AG04449 (cell line): Measurements from ENCODE around the gene OSR1.

ENCODE experiments used
- CTCF ChIA-PET: fragments of 350-600 bp; formaldehyde crosslinking; extraction: SDS; loops from one replicate; lab custom pipeline; 2021; ENCODE audit warnings: antibody characterized with exemption; lab: Yijun Ruan, JAX
- POLR2A ChIA-PET: fragments of 400-600, 350-600 bp; formaldehyde crosslinking; extraction: SDS; loops from one replicate; lab custom pipeline; 2020; ENCODE audit warnings: antibody characterized with exemption, inconsistent platforms; lab: Yijun Ruan, JAX
- DNase-seq: peaks from one replicate; pipeline ENCODE4 v3.0.0-alpha.2; 2010; ENCODE audit warnings: low read depth, low spot score
- H3K4me3 ChIP-seq: 2 replicates; pipeline ENCODE4 v1.5.1; 2011; ENCODE audit warnings: low read depth, mild to moderate bottlenecking, control low read depth, low read length
- TF ChIP-seq, protein P1 (sequence below): IDR thresholded peaks from one replicate; pipeline ENCODE4 v1.5.1; 2011; ENCODE audit warnings: mild to moderate bottlenecking, moderate library complexity, low read length, control low read depth, inconsistent platforms; ENCODE audit not compliant: insufficient read depth; ENCODE audit errors: missing control alignments

The OSR1 gene

DNA sequence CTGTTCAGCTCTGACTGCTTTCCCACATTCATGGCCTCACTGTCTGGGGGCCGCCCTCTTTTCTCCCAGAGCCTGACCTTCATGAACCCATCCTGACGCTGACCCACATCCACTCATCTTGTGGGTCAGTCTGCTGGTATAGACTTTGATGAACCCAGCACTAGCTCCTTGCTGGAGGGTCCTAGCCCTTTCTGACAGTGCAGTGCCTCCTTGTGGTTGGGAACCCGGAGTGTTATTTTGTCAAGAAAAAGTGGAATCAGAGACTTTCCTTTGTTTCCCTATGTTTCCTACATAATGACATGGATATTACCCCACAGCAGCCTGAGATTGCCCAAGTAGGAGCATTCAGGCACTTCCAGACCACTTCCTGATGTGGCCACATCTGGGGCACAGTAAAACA, 19.3 kb upstream of the OSR1 start:
- TF ChIP-seq, protein P1, sequence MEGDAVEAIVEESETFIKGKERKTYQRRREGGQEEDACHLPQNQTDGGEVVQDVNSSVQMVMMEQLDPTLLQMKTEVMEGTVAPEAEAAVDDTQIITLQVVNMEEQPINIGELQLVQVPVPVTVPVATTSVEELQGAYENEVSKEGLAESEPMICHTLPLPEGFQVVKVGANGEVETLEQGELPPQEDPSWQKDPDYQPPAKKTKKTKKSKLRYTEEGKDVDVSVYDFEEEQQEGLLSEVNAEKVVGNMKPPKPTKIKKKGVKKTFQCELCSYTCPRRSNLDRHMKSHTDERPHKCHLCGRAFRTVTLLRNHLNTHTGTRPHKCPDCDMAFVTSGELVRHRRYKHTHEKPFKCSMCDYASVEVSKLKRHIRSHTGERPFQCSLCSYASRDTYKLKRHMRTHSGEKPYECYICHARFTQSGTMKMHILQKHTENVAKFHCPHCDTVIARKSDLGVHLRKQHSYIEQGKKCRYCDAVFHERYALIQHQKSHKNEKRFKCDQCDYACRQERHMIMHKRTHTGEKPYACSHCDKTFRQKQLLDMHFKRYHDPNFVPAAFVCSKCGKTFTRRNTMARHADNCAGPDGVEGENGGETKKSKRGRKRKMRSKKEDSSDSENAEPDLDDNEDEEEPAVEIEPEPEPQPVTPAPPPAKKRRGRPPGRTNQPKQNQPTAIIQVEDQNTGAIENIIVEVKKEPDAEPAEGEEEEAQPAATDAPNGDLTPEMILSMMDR, result no peak
- ChIA-PET POLR2A (no interaction called here), CTCF (interaction anchor here (0.6 to 2.6 kb wide), 5 partner anchors 9 to 485 kb away, joined by 3 to 16 read pairs (median 6); no protein-coding TSS in a partner anchor)
- H3K4me3 ChIP-seq, result no peak overlapping the region
- no peak for DNase-seq

DNA sequence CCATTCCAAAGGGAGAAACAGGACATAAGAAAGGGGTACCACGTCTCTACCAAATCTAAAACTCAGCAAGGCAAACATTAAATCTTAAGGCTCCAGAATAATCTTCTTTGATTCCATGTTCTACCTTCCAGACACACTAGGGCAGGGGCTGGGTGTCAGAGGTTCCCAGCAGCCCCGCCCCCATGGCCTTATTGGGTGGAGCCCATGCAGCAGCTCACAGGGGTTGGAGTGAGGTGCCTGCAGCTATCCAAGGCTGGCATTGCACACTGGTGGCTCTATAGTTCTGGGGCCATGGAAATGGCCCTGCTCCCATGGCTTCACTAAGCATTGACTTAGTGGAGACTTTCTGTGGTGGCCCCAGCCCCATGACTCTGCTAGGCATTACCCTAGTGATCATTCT, 14.9 kb upstream of the OSR1 start:
- ChIA-PET CTCF (interaction anchor here (0.8 to 1.7 kb wide), 3 partner anchors 26 to 293 kb away, joined by 3 to 6 read pairs (median 5); no protein-coding TSS in a partner anchor), POLR2A (no interaction called here)
- DNase-seq, result no peak
- no peak overlapping the region for H3K4me3 ChIP-seq
- TF ChIP-seq, protein P1, result no peak

DNA sequence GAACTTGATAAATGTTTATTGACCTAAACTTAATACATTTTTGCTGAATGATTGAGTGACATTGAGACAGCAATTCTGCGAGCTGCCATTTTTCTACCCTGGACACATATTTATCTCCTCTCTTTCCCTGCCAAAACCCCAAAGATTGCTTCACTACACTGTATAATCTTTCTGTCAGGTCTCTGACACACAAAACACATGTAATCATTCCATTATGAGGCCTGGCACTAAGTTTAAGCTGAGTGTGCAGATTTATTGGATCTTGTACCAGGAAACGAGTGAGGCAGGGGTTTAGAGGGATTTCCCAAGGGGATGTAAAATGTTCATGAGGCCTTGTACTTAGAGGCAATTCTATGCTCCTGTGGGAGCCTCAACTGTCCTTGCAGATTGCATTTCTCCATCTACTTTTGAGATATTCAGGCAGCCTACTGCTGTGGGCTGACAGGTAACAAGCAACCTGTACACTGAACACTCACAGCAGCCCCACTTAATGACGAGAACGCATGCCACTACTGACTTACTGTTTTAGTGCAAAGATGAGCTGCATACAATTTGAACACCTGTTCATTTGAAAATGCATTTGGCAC, 13.7 kb upstream of the OSR1 start:
- CTCF ChIA-PET, result interaction anchor here (1.0 to 1.6 kb wide), 3 partner anchors 48 to 852 kb away, joined by 3 to 6 read pairs (median 4); no protein-coding TSS in a partner anchor
- POLR2A ChIA-PET, result no interaction called here
- TF ChIP-seq, protein P1, result no peak
- no peak overlapping the region for H3K4me3 ChIP-seq
- no peak for DNase-seq

DNA sequence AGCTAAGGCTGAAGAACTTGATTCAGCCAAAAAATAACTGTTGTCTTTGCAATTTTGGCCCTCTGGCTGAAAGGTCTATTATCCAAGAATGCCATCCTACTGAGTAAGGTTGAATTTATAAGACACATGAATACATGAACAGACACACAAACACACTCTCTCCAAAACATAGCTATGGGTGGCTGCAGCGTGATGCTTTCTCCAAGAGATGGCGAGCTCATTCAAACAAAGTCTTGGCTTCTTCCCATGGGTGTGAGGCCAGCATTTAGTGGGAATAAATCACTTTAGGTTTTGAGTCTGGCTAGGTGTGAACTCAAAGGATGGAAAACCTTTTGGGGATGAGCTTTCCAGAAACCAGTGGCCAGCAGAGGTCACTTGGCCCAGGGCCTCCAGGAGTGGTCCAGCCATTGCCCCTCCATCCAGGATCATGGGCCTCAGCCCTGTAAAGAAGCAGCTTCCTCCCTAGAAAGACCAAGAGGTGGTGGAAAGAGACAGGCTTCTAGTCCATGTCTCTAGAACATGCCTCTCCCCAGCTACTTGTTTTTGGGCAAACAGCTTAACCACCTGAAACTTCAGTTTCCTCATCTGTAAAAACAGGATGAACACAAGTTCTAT, 11.0 kb upstream of the OSR1 start:
- DNase-seq, result no peak

DNA sequence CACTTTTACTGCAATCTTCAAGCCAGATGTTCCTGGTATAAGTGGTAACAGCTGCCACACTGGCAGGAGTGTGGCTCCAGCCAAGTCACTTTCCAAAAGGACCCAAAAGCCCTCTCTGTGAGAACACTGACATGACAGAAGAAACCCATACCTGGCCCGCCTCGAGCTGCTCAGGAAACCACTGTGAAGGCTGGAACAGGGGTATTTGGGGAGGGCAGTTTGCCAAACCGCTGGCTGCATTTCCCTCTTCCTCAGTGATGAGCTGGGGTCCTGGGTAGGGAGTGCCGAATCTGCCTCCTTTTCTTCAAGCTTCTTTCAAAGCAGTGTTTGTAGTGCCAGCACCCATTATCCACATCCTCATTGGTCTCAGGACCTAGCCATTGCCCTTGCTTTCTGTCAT, 10.3 kb upstream of the OSR1 start:
- no peak overlapping the region for H3K4me3 ChIP-seq
- POLR2A ChIA-PET, result interaction anchor here (0.6 kb wide), 1 partner anchor 532 kb away, joined by 5 read pairs; no protein-coding TSS in a partner anchor
- no peak for DNase-seq
- TF ChIP-seq, protein P1, result no peak
- CTCF ChIA-PET, result interaction anchor here (0.6 to 4.6 kb wide), 44 partner anchors 8 to 981 kb away, joined by 3 to 104 read pairs (median 4); partner anchors contain the start of gene OSR1

More for the DNA sequence above, 11.0 kb upstream of the OSR1 start:
- H3K4me3 ChIP-seq, result no peak overlapping the region
- POLR2A ChIA-PET, result interaction anchor here (0.6 kb wide), 1 partner anchor 532 kb away, joined by 5 read pairs; no protein-coding TSS in a partner anchor
- TF ChIP-seq, protein P1, result peak; percentile 68
- CTCF ChIA-PET, result interaction anchor here (0.6 to 4.6 kb wide), 48 partner anchors 8 to 982 kb away, joined by 3 to 104 read pairs (median 4); partner anchors contain the start of gene OSR1

DNA sequence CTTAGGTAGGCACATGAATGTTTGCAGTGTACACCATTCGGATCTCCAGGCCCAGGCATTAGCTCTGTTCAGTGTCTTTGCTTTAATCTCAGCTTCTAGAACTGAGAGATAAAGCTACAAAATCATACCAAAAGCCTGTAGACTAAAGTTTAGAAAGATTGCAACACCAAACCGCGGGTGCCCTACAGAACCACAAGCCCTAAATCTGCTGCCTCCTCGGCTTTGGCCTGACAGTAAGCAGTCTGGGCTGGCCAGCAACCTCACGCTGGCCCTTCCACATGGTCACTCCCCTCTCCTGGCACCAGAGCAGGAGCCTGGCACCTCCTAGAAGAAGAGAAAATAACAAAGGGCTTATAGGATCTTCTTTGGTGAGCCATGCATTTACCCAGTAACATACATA, 8.9 kb upstream of the OSR1 start:
- POLR2A ChIA-PET, result no interaction called here
- DNase-seq, result no peak
- H3K4me3 ChIP-seq, result no peak overlapping the region
- TF ChIP-seq, protein P1, result no peak
- CTCF ChIA-PET, result interaction anchor here (0.7 to 4.6 kb wide), 5 partner anchors 295 to 500 kb away, joined by 3 to 104 read pairs (median 14); no protein-coding TSS in a partner anchor
